GM21390 (cell line): ENCODE measurements around the gene ZSCAN5C.
A peak's percentile ranks its signal among the peaks of the same experiment; 100 is the strongest.
"Not testable (repeated sequence)": the region's sequence is repeated elsewhere in the genome, so short reads cannot be mapped to it uniquely, and the experiment has no call there.

ENCODE experiments used
- ATAC-seq: cut with Tn5 transposase; IDR thresholded peaks from one replicate; pipeline ENCODE4 v1.9.1; 2021; ENCODE audit not compliant: unreplicated experiment

ZSCAN5C gene

DNA sequence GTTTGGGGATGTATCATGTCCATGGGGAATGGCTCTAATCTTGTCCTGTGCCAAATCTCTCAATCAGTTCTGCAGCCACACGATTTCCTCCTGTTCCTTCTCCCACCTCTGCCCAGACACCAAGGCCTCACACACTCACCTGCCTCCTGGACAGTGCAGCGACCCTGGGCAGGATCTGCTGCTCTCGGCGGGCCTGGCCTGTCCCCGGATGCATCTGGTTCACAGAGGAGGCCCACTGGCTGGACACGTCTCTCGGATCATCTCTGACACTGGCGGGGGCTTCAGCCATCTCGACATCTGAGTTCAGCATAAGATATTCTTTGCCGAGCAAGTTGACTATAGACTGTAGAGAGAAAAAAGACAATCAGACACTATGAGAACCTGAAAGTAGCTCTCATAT, 10.4 kb upstream of the ZSCAN5C start:
- no peak for ATAC-seq

DNA sequence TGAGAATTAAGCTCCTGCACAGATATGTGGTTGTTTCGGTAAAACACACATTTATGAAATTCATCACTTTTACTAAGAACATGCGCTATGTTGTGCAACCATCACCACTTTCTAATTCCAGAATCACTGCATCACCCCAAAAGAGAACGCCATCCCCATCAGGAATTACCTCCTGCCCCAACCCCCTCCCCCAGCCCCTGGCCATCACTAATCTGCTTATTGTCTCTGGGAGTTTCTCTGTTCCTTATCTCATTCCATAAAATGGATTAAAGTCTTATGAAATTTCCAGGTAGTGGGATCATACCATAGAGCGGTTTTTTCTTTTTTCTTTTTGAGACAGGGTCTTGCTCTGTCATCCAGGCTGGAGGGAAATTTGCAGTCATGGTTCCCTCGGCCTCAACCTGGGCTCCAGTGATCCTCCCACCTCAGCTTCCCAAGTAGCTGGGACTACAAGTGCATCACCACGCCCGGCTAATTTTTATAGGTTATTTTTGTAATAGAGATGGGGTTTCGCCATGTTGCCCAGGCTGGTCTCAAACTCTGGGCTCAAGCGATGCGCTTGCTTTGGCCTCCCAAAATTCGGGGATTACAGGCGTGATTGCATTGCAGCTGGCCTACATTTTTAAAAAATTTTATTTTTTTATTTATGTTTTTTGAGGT, 8.0 kb upstream of the ZSCAN5C start:
- no peak for ATAC-seq

DNA sequence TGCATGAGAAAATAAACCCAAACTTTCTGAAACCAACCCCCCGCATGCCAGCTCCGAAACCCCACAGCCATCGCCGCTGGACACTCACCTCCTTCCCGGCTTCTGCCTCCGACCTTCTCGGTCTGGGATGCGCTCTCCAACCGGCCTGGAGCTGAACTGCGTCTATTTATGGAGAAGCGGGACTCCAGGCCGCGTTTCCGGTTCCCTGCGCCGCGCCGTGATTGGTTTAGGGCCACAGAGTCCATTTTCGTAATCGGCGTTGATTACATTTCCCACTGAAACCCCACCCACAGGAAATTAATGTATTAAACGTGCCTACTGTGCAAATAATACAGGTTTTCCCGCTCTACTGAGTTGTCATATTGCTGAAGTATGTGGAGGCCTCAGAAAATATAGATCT, 4.4 kb upstream of the ZSCAN5C start, which contains the start of gene ZSCAN5B:
TSS of gene ZSCAN5B (minus strand) at position 138 of the 400 bp plus-strand sequence. CDS start 4,731 bp downstream, outside the sequence.
- ATAC-seq, result not testable (repeated sequence)

DNA sequence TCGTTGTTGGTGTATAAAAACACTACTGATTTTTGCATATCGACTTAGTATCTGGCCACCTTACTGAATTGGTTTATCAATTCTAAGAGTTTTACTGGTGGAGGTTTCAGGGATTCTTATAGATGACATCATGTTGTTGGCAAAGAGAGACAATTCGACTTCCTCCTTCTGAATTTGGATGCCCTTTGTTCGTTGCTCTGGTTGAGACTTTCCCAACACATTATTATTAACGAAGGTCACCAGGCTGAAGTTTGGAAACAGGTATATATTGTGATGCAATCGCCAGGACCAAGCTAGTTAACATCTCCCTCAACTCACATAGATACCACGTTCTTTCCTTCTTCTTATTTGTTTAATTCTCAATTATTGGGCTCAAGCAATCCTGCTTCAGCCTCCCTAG, 2.4 kb upstream of the ZSCAN5C start:
- ATAC-seq, result no peak

DNA sequence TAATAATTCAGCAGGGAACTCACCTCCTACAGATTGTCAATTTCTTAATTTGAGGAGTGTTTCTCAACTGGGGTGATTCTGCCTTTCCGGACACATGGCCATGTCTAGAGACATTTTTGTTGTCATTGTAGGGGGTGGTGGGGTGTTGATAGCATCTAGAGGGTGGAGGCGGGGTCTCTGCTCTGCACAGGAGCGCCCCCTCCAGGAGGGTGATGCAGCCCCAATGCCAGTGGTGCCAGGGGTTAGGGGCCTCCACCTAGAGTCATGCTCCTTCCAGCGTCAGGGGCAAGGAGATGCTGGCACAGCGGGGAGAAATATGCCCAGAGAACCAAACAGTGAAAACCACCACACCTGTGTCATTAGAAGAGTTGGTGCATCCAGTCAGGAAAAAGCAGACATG, 5.5 kb downstream of the ZSCAN5C start:
- ATAC-seq, result not testable (repeated sequence)

DNA sequence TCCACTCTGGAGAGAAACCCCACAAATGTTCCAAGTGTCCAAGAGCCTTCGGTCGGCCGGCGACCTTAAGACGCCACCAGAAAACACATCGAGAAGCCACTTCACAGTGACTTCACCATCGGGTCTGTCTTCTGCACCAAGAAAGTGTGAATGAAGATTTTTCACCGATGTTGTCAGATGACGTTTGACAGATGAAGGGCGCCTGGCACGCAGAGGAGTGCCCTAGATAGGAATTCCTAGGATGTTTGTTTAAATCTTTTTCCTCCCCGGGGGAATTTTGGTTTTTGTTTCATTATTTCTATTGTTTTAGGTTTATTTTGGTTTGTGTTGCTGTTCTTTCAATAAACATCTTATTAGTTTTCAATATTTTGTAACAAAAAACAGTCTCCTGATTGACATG, 7.0 kb downstream of the ZSCAN5C start:
- no peak for ATAC-seq

DNA sequence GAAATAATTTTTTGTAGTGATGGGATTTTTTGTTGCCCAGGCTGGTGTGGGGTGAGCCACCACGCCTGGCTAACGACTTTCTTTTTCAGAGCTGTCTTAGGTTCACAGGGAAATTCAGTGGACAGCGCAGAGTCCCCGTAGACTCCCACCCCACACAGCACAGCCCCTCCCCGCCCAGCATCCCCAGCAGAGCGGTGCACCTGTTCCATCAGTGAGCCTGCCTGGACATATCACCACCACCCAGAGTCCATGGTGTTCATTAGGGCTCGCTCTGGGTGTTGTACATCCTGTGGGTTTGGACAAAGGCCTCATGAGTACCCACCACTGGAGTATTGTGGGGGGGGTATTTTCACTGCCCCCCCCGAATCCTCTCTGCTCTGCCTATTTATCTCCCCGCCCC, 8.0 kb downstream of the ZSCAN5C start:
- not testable (repeated sequence) for ATAC-seq

DNA sequence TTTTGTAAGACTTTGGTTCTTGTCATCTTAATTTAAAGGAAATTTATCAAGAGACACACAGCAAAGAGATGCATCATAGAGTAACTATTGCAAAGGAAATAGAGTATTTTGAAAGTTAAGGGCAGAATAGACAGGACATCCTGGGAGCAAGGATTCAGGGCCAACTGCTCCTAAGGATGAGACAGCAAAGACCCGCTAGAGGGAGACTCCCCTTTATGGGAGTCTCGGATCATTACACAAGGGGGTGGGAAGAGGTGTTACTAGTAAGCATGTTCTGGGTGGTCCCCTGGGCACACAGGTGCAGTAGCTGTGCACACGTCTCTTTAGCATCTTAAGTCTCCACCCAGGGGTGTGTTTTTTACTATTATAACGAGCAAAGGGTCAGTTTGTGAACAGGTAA, 9.6 kb downstream of the ZSCAN5C start:
- no peak for ATAC-seq

DNA sequence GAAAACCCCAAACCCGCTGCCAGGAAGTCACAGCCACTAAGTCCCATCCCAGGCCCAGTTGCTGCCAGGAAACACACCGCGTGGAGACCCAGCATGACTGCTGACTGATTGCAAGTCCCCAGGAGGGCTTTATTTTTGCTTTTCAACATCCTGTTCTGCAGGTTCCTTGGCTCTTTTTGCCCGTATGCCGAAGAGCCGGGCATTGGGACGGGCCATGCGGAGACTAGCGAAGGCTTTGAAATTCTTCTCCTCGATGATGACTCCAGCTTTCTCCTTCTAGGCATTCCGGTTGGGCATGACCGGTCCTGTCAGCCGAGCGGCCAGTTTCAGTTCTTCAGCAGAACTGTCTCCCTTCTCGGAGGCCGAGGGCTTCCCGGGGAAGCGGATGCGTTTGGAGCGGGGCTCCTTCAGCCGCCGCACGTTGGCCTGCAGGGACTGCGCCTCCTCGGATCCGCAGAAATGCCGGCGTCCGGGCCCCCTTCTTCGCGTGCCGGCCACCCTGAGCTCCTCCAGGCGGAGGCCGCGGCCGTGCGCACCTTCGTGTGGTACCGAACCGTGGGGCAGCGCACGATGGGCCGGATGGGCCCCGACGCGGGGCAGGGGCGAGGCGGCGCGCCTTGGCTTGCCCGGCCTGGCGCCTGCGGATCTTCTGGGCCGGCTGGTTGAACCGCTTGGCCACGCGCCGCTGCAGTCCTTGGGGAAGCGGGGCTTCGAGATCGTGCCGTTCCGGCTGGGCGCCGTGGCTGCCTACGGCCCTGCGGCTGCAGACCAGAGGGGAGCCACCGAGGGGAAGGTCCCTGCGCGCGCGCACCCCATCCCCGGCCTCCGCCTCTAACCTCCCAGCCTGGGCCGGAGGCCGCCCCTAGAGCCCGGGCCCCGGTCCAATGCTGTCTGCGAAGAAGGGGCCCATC, 15.2 kb downstream of the ZSCAN5C start:
- no peak for ATAC-seq

DNA sequence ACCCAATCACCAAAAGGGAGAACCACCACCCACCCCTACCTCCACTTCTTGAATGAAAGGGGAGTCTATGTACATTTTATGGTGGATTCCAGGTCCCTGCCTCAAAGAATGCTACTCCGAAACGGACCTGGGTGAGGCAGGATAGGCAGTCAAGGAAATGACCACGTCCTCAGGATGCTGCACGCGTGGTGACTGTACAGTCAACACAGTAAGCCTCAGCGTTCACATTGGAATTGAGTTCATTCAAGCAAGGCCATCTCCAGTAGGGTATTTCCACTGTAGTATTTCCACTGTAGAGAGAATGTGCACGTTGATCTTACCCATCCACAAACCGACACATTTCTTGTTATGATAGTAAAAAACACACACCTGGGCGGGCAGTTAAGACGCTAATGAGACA, 16.9 kb downstream of the ZSCAN5C start:
- no peak for ATAC-seq

DNA sequence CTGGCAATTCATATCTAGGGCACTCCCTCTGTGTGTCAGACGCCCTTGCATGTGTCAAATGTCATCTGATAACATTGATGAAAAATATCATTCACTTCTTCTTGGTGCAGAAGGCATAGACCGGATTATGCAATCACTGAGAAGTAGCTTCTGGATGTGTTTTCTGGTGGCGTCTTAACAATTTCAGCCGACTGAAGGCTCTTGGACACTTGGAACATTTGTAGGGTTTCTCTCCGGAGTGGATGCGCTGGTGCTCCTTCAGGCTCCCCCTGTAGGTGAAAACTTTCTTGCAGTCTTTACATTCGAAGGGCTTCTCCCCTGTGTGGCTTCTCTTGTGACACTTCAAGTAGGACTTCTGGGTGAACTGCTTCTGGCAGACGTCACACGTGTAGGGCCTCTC, 19.4 kb downstream of the ZSCAN5C start:
- not testable (repeated sequence) for ATAC-seq

DNA sequence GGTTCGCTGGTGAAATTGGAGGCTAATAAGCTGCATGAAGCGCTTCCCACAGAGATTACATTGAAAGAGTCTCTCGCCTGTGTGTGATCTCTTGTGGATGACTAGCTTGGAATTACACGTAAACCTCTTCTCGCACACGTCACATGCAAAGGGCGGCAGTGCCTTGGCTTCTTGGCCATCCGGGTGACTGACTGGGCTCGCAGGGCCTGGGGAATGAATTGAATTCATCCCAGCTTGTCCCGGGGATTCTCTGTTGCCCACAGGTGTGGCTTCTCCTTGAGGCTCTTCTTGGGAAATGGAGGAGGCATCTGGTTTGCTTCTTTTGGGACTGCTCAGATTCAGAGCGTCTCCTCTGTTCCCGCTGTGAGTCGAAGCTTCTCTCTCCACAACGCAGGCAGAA, 19.8 kb downstream of the ZSCAN5C start:
- ATAC-seq, result no peak

DNA sequence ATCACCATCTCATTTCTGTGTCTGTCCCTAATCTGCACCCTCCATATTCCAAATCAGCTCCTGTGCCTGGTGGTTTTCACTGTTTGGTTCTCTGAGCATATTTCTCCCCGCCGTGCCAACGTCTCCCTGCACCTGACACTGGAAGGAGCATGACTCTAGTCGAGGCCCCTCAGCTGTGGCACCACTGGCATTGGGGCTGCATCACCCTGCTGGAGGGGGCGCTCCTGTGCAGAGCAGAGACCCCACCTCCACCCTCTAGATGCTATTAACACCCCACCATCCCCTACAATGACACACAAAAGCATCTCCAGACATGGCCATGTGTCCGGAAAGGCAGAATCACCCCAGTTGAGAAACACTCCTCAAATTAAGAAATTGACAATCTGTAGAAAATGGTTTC, 20.8 kb downstream of the ZSCAN5C start:
- no peak for ATAC-seq

DNA sequence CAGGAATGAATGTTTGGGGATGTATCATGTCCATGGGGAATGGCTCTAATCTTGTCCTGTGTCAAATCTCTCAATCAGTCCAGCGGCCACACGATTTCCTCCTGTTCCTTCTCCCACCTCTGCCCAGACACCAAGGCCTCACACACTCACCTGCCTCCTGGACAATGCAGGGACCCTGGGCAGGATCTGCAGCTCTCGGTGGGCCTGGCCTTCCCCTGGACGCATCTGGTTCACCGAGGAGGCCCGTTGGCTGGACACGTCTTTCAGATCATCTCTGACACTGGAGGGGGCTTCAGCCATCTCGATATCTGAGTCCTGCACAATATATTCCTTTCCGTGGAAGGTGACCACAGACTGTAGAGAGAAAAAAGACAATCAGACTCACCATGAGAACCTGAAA, 21.4 kb downstream of the ZSCAN5C start:
- no peak for ATAC-seq

DNA sequence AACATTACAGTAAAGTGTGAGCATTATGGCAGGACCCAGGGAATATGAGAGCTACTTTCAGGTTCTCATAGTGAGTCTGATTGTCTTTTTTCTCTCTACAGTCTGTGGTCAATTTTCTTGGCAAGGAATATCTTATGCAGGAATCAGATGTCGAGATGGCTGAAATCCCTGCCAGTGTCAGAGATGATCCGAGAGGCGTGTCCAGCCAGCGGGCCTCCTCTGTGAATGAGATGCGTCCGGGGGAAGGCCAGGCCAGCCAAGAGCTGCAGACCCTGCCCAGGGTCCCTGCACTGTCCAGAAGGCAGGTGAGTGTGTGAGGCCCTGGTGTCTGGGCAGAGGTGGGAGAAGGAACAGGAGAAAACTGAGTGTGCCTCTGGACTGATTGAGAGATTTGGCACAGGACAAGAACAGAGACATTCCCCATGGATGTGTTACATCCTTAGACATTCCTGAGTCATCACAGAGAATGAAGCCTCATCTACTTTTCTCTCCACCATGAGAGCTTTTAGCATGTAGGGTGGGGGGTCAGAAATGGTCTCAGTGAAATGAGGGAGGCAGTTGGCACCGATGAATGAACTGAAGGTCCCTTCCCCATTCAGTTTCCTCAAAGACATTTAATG, 43.2 kb downstream of the ZSCAN5C start:
- no peak for ATAC-seq

DNA sequence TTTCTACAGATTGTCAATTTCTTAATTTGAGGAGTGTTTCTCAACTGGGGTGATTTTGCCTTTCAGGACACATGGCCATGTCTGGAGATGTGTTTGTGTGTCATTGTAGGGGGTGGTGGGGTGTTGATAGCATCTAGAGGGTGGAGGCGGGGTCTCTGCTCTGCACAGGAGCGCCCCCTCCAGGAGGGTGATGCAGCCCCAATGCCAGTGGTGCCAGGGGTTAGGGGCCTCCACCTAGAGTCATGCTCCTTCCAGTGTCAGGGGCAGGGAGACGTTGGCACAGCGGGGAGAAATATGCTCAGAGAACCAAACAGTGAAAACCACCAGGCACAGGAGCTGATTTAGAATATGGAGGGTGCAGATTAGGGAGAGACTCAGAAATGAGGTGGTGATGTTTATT, 43.7 kb downstream of the ZSCAN5C start:
- not testable (repeated sequence) for ATAC-seq

DNA sequence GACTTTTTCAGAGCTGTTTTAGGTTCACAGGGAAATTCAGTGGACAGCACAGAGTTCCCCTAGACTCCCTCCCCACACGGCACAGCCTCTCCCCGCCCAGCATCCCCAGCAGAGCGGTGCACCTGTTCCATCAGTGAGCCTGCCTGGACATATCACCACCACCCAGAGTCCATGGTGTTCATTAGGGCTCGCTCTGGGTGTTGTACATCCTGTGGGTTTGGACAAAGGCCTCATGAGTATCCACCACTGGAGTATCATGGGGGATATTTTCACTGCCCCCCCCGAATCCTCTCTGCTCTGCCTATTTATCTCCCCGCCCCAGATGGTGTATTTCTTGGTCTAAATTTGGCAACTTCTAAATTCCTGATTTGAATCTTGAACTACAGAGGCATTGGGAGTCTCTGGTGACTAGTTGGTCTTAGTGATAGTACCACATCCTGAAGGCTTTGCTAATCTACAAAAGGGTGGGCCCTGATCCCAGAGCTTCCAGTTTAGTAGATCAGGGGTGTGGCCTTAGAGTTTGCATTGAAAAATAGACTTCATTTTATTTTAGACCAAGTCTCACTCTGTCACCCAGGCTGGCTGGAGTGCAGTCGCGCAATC, 46.8 kb downstream of the ZSCAN5C start:
- not testable (repeated sequence) for ATAC-seq

DNA sequence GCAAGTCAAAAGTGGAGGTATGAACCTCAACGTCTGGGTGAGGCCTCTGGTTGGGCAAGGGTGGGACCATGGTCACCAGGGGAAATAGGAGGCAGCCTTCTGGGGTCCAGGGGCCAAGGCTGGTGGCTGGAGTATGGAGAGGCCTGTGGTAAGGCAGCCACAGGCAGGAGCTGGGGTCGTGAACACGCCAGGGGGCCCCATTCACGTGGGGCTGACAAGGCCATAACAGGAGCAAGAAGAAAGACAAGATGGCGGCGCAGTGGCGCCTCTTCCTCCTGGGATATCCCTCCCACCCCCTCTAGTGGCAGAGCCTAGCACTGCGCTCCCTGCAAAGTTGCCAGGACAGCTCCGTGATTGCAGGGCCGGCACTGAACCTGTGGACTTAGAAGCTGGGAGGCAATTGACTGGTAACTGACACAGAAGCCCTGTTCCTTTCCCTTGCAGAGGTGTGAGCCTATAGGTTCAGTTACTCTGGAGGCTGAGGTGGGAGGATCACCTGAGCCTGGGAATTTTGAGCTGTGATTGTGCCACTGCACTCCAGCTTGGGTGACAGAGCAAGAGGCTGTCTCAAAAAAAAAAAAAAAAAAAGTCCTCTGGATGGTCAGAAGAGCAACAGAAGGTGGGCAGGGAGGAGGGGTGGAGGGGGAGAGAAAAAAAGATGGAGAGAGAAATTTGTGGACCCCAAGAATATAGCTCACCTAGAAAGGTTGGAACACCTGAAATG, 50.8 kb downstream of the ZSCAN5C start:
- ATAC-seq, result peak; percentile 61

DNA sequence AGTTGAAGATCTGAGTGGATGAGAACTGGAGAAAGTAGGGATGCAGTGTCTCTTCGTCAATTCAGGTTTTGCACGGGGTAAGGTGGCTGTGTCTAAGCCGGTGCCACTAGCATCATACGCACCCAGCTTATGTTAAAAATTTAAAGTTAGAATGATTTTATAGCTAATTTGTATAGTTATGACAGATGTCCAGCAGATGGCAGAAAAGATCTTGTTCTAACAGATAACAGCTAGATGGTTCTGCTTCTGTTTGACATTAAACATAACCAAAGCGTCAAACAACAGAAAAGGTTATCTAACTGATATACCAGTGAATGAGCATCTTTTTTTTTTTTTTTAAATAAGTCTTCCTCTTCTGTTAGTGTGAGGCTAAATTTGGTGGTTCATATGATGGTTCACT, 51.7 kb downstream of the ZSCAN5C start:
- no peak for ATAC-seq

DNA sequence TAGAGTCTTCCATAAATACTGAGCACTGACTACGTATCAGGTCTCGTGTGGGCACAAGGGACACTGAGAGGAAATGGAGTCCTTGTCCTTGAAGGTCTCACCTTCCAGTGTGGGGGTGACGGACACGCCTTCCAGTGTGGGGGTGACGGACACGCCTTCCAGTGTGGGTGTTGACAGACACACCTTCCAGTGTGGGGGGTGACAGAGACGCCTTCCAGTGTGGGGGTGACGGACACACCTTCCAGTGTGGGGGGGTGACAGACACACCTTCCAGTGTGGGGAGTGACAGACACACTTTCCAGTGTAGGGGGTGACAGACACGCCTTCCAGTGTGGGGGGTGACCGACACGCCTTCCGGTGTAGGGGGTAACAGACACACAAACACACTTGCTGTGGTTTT, 56.2 kb downstream of the ZSCAN5C start:
- ATAC-seq, result no peak
